ENCODE measurements around the gene LZTR1. TPM values are rescaled to one million over a fixed set of nuclear protein-coding genes. Genes with fewer than 3 reads are reported as not detected.
A peak's percentile ranks its signal among the peaks of the same experiment; 100 is the strongest.

Gene LZTR1
- polyA plus RNA-seq, 1 experiment: 28.3 TPM

- POLR2A ChIA-PET: interaction anchor here (0.8 to 1.0 kb wide), 2 partner anchors 17 to 19 kb away, joined by 3 to 4 read pairs; no protein-coding TSS in a partner anchor
- H3K27ac ChIP-seq (ENCODE audit: low read depth, low read length): no peak overlapping the region
- no peak for TF ChIP-seq CTCF (IDR thresholded peaks at IDR 0.05; ENCODE audit: low read depth, low read length)
- H3K4me3 ChIP-seq (ENCODE audit: low read depth, low read length): peak overlapping the region; percentile 29
- no peaks in the 10 kb centered on the region for H3K27me3 ChIP-seq (ENCODE audit: control insufficient read depth, insufficient read depth, low read length)
- CTCF ChIA-PET: interaction anchor here (1.3 kb wide), 1 partner anchor 94 kb away, joined by 8 read pairs; no protein-coding TSS in a partner anchor
- no peak for DNase-seq (ENCODE audit: low read depth, low spot score)
- peaks cover 16% of the 10 kb centered on the region for H3K9me3 ChIP-seq (ENCODE audit: control insufficient read depth, insufficient read depth, low read length)
Observed at GRCh38 chr22:20979940-20980453, 2.1 kb upstream of the LZTR1 start.

GRCh38 chr22:20980523-20980922 is 1.6 kb upstream of the LZTR1 start:
- no peak for TF ChIP-seq CTCF (IDR thresholded peaks at IDR 0.05; ENCODE audit: low read depth, low read length)
- peaks cover 16% of the 10 kb centered on the region for H3K9me3 ChIP-seq (ENCODE audit: control insufficient read depth, insufficient read depth, low read length)
- H3K4me3 ChIP-seq (ENCODE audit: low read depth, low read length): no peak overlapping the region
- ChIA-PET CTCF (interaction anchor here (1.0 kb wide), 1 partner anchor 8 kb away, joined by 3 read pairs; no protein-coding TSS in a partner anchor), POLR2A (no interaction called here)
- no peak for DNase-seq (ENCODE audit: low read depth, low spot score)
- H3K27ac ChIP-seq (ENCODE audit: low read depth, low read length): no peak overlapping the region
- H3K27me3 ChIP-seq (ENCODE audit: control insufficient read depth, insufficient read depth, low read length): no peaks in the 10 kb centered on the region

- TF ChIP-seq CTCF (IDR thresholded peaks at IDR 0.05; ENCODE audit: low read depth, low read length): no peak
- ChIA-PET CTCF (interaction anchor here (0.8 to 1.0 kb wide), 2 partner anchors 8 to 95 kb away, joined by 3 read pairs; no protein-coding TSS in a partner anchor), POLR2A (interaction anchor here (1.2 to 1.5 kb wide), 4 partner anchors 9 to 177 kb away, joined by 3 to 21 read pairs (median 10); partner anchors contain the start of gene THAP7)
- no peak for DNase-seq (ENCODE audit: low read depth, low spot score)
- Histone ChIP-seq H3K27me3 (ENCODE audit: control insufficient read depth, insufficient read depth, low read length) (no peaks in the 10 kb centered on the region), H3K4me3 (ENCODE audit: low read depth, low read length) (peak overlapping the region; percentile 92), H3K27ac (ENCODE audit: low read depth, low read length) (peak overlapping the region; percentile 75), H3K9me3 (ENCODE audit: control insufficient read depth, insufficient read depth, low read length) (peaks cover 16% of the 10 kb centered on the region)
Observed at GRCh38 chr22:20980938-20981722, 967 bp upstream of the LZTR1 start.

GRCh38 chr22:20982563-20982882 is 426 bp downstream of the LZTR1 start:
- peak overlapping the region; percentile 92 for H3K4me3 ChIP-seq (ENCODE audit: low read depth, low read length)
- peaks cover 15% of the 10 kb centered on the region for H3K9me3 ChIP-seq (ENCODE audit: control insufficient read depth, insufficient read depth, low read length)
- H3K27ac ChIP-seq (ENCODE audit: low read depth, low read length): peak overlapping the region; percentile 21
- no peak for DNase-seq (ENCODE audit: low read depth, low spot score)
- ChIA-PET CTCF (interaction anchor here (0.6 to 1.9 kb wide), 8 partner anchors 24 to 781 kb away, joined by 3 to 6 read pairs (median 3); partner anchors contain the start of genes CRKL and P2RX6), POLR2A (interaction anchor here (0.6 to 1.5 kb wide), 17 partner anchors 8 to 179 kb away, joined by 3 to 21 read pairs (median 4); partner anchors contain the start of genes CRKL, LRRC74B, P2RX6 and THAP7)
- no peaks in the 10 kb centered on the region for H3K27me3 ChIP-seq (ENCODE audit: control insufficient read depth, insufficient read depth, low read length)
- TF ChIP-seq CTCF (IDR thresholded peaks at IDR 0.05; ENCODE audit: low read depth, low read length): no peak
